Tibial nerve (tissue), 4 donors: ENCODE data around the gene CWC22. TPM values are rescaled to one million over a fixed set of nuclear protein-coding genes. Genes with fewer than 3 reads are reported as not detected.

ENCODE experiments used
- DNase-seq, 2 donors: peaks; one replicate each; pipeline ENCODE4 v3.0.0-alpha.2; 2019; ENCODE audit warnings: low spot score in 2 of 2
- H3K27ac ChIP-seq, 4 donors: fragments of 200-600 bp; sonication (generic) in 3 of 4; one replicate each; pipeline ENCODE4 v1.5.1; 2017 to 2019; ENCODE audit warnings: mild to moderate bottlenecking in 1 of 4
- H3K27me3 ChIP-seq, 2 donors: fragments of 200-600 bp; sonication (generic) in 1 of 2; one replicate each; pipeline versions ENCODE4 v1.5.1 to v1.6.0; 2017 to 2019
- H3K36me3 ChIP-seq, 3 donors: fragments of 200-600 bp; sonication (generic); one replicate each; pipeline ENCODE4 v1.5.1; 2018 to 2019
- H3K4me1 ChIP-seq, 4 donors: fragments of 200-600 bp; sonication (generic) in 3 of 4; one replicate each; pipeline ENCODE4 v1.5.1; 2017 to 2019
- H3K4me3 ChIP-seq, 4 donors: fragments of 200-600 bp; sonication (generic) in 3 of 4; one replicate each; pipeline ENCODE4 v1.5.1; 2017 to 2019; ENCODE audit warnings: mild to moderate bottlenecking in 1 of 4, moderate library complexity in 1 of 4
- H3K9me3 ChIP-seq, 4 donors: fragments of 200-600 bp; sonication (generic) in 3 of 4; one replicate each; pipeline ENCODE4 v1.5.1; 2017 to 2019
- EP300 ChIP-seq, 2 donors: sonication (generic); formaldehyde crosslinking; IDR thresholded peaks; one replicate each; pipeline ENCODE4 v1.6.1; 2017; ENCODE audit warnings: antibody characterized with exemption in 2 of 2, mild to moderate bottlenecking in 1 of 2
- POLR2A ChIP-seq, 2 donors: fragments of 450-650 bp; IDR thresholded peaks; one replicate each; pipeline ENCODE4 v1.6.1; 2017; ENCODE audit warnings: antibody characterized with exemption in 2 of 2, mild to moderate bottlenecking in 2 of 2, moderate library complexity in 2 of 2
- WGBS, 2 donors: methylation state at CpG; one replicate each; pipeline ENCODE4 v1.1.5; 2018; 5-methylcytosine and 5-hydroxymethylcytosine counted together
- total RNA-seq, 4 donors: library from RNA; depleted of rRNA; stranded (reverse); fragments of >200 nt; gene quantifications; one replicate each; pipeline ENCODE4 v1.1.0, GENCODE V29; 2016
- TF ChIP-seq, protein P1 (sequence below), 5 experiments: fragments of 200-600 bp in 3 of 5; fragments of 450-650 bp in 2 of 5; sonication (generic) in 3 of 5; IDR thresholded peaks; one replicate each; pipeline ENCODE4 v1.5.1; 2016 to 2019; ENCODE audit warnings: antibody characterized with exemption in 5 of 5, mild to moderate bottlenecking in 3 of 5, moderate library complexity in 2 of 5

Gene CWC22
- total RNA-seq, 4 donors from 2014 or later: 20.6 to 26.0 (median 22.9) TPM

DNA sequence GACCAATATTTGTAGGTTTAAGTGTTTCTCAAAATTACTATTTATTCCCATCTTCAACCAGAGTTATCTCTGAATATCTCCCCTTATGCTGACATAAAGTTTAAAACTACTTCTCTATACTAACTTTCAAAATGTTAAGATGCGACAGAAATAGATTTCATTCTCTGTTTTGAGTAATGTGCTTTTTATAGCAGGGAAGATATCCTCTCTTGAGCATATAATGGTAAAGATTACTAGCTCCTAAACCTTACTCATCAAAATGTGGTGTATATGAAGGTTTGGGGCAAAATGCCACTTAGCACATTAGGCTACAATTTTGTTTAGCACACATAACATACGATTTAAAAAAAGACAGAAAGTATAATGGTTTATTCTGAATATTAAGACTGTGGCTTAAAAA is 54.4 kb downstream of the CWC22 start:
- 84 to 89% methylated on average over 2 of the region's 2 CpGs for WGBS, 2 donors
- Histone ChIP-seq H3K4me3 (no peak overlapping the region), H3K27me3 (no peaks in the 10 kb centered on the region), H3K4me1 (no peaks in the 10 kb centered on the region), H3K36me3 (peaks cover 0 to 75% (median 0%) of the 10 kb centered on the region in 3 donors), H3K27ac (no peak overlapping the region), H3K9me3 (no peaks in the 10 kb centered on the region)
- no peak for DNase-seq
- TF ChIP-seq EP300 (IDR thresholded peaks at IDR 0.05) (no peak), POLR2A (IDR thresholded peaks at IDR 0.05) (no peak)
- TF ChIP-seq, protein P1, sequence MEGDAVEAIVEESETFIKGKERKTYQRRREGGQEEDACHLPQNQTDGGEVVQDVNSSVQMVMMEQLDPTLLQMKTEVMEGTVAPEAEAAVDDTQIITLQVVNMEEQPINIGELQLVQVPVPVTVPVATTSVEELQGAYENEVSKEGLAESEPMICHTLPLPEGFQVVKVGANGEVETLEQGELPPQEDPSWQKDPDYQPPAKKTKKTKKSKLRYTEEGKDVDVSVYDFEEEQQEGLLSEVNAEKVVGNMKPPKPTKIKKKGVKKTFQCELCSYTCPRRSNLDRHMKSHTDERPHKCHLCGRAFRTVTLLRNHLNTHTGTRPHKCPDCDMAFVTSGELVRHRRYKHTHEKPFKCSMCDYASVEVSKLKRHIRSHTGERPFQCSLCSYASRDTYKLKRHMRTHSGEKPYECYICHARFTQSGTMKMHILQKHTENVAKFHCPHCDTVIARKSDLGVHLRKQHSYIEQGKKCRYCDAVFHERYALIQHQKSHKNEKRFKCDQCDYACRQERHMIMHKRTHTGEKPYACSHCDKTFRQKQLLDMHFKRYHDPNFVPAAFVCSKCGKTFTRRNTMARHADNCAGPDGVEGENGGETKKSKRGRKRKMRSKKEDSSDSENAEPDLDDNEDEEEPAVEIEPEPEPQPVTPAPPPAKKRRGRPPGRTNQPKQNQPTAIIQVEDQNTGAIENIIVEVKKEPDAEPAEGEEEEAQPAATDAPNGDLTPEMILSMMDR (IDR thresholded peaks at IDR 0.05): no peak

DNA sequence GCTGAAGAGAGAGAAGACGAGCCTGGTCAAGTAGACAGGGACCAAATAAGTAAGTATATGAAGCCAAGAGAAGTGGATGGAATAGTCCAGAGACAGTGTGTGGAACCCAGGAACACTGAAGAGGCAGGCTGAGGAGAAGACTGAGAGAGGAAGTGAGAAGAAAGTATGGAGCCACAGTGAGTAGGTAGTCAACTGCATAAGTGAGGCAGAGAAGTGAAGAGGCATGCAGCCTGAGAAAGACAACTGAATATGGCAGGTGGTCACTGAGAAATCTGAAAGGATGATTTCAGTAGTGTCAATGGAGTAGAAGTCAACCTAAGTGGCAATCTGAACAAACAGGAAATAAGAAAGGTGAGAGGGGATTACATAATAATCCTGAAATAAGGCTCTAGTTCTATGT is 55.4 kb downstream of the CWC22 start:
- no peak overlapping the region for H3K27ac ChIP-seq
- H3K4me1 ChIP-seq: no peaks in the 10 kb centered on the region
- no peak for DNase-seq
- H3K27me3 ChIP-seq: no peaks in the 10 kb centered on the region
- TF ChIP-seq, protein P1 (IDR thresholded peaks at IDR 0.05): no peak
- no peak for TF ChIP-seq EP300 (IDR thresholded peaks at IDR 0.05)
- no peak for TF ChIP-seq POLR2A (IDR thresholded peaks at IDR 0.05)
- peaks cover 0 to 79% (median 0%) of the 10 kb centered on the region in 3 donors for H3K36me3 ChIP-seq
- 95 to 100% methylated on average over 1 of the region's 1 CpG for WGBS, 2 donors
- no peaks in the 10 kb centered on the region for H3K9me3 ChIP-seq
- H3K4me3 ChIP-seq: no peak overlapping the region

DNA sequence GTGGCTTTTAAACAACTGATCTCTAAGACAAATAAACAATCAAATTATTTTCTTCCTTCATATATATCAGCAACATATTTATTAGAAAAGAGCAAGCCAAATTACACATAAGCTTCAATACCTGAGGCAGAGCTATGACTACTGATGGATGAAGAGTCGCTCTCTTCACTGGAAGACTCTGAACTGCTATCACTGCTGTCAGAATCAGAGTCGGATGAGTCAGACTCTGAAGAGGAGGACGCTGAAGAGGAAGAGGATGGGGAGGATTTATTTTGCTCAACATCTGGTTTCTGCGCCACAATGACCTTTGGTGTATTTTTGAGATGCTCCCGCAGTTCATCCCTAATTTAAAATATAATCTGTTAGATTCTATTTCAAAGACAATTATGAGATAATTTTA is 56.7 kb downstream of the CWC22 start:
- WGBS, 2 donors: 95% methylated on average over 5 of the region's 5 CpGs

DNA sequence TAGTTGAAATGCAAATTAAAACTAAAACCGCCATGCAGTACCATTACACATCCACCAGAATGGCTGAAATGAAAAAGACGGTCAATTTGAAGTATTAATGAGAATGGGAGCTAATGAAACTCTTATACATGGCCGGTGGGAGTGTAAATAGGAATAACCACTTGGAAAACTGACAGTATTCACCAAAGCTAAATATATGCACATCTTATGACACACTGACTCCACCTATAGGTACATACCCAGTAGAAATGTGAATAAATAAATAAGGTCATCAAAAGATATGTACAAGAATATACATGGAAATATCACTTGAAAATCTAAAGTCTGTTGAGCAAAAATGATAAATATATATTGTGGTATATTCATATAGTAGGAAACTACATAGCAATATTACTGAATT is 57.7 kb downstream of the CWC22 start:
- Histone ChIP-seq H3K36me3 (peaks cover 0 to 89% (median 0%) of the 10 kb centered on the region in 3 donors), H3K27me3 (no peaks in the 10 kb centered on the region), H3K4me1 (no peaks in the 10 kb centered on the region), H3K27ac (no peak overlapping the region), H3K9me3 (no peaks in the 10 kb centered on the region), H3K4me3 (no peak overlapping the region)
- 65 to 96% methylated on average over 3 of the region's 3 CpGs for WGBS, 2 donors
- TF ChIP-seq POLR2A (IDR thresholded peaks at IDR 0.05): no peak
- TF ChIP-seq, protein P1 (IDR thresholded peaks at IDR 0.05): no peak
- TF ChIP-seq EP300 (IDR thresholded peaks at IDR 0.05): no peak
- no peak for DNase-seq

More for the DNA sequence above, 56.7 kb downstream of the CWC22 start:
- Histone ChIP-seq H3K4me3 (no peak overlapping the region), H3K9me3 (no peaks in the 10 kb centered on the region), H3K27ac (no peak overlapping the region), H3K36me3 (peaks cover 0 to 87% (median 0%) of the 10 kb centered on the region in 3 donors), H3K4me1 (no peaks in the 10 kb centered on the region), H3K27me3 (no peaks in the 10 kb centered on the region)
- DNase-seq: no peak
- no peak for TF ChIP-seq POLR2A (IDR thresholded peaks at IDR 0.05)
- TF ChIP-seq, protein P1 (IDR thresholded peaks at IDR 0.05): no peak
- TF ChIP-seq EP300 (IDR thresholded peaks at IDR 0.05): no peak

DNA sequence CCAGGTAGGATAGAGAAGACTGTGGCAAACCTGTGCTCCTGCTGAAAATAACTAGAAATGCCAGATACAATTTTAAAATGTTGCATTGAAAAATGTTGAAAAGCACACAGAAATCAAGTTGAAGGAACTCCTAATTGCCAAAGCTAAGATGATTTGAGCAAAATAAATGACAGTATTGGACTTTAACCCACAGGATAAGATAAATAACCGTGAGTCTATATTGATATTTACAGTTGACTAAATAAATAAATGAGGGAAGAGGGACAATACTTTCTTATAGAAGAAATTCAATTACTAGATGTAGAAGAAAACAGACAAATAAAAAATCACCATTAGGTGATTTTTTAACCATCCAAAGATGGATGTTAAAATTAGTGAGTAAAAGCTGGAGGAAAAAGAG is 59.0 kb downstream of the CWC22 start:
- no peak overlapping the region for H3K4me3 ChIP-seq
- no peak for DNase-seq
- no peaks in the 10 kb centered on the region for H3K4me1 ChIP-seq
- no peaks in the 10 kb centered on the region for H3K27me3 ChIP-seq
- H3K9me3 ChIP-seq: no peaks in the 10 kb centered on the region
- TF ChIP-seq, protein P1 (IDR thresholded peaks at IDR 0.05): no peak
- peaks cover 0 to 82% (median 0%) of the 10 kb centered on the region in 3 donors for H3K36me3 ChIP-seq
- 84 to 92% methylated on average over 1 of the region's 1 CpG for WGBS, 2 donors
- no peak overlapping the region for H3K27ac ChIP-seq
